Islet of Langerhans (tissue), 1 donor: ENCODE results near the gene NEFH.
"Not testable (repeated sequence)": the region's sequence is repeated elsewhere in the genome, so short reads cannot be mapped to it uniquely, and the experiment has no call there.

Experiments used
- FAIRE-seq: peaks from one replicate; lab custom pipeline; 2011; peaks lifted over from hg19 to GRCh38; lab: Jason Lieb, UNC

The NEFH gene, protein sequence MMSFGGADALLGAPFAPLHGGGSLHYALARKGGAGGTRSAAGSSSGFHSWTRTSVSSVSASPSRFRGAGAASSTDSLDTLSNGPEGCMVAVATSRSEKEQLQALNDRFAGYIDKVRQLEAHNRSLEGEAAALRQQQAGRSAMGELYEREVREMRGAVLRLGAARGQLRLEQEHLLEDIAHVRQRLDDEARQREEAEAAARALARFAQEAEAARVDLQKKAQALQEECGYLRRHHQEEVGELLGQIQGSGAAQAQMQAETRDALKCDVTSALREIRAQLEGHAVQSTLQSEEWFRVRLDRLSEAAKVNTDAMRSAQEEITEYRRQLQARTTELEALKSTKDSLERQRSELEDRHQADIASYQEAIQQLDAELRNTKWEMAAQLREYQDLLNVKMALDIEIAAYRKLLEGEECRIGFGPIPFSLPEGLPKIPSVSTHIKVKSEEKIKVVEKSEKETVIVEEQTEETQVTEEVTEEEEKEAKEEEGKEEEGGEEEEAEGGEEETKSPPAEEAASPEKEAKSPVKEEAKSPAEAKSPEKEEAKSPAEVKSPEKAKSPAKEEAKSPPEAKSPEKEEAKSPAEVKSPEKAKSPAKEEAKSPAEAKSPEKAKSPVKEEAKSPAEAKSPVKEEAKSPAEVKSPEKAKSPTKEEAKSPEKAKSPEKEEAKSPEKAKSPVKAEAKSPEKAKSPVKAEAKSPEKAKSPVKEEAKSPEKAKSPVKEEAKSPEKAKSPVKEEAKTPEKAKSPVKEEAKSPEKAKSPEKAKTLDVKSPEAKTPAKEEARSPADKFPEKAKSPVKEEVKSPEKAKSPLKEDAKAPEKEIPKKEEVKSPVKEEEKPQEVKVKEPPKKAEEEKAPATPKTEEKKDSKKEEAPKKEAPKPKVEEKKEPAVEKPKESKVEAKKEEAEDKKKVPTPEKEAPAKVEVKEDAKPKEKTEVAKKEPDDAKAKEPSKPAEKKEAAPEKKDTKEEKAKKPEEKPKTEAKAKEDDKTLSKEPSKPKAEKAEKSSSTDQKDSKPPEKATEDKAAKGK

DNA sequence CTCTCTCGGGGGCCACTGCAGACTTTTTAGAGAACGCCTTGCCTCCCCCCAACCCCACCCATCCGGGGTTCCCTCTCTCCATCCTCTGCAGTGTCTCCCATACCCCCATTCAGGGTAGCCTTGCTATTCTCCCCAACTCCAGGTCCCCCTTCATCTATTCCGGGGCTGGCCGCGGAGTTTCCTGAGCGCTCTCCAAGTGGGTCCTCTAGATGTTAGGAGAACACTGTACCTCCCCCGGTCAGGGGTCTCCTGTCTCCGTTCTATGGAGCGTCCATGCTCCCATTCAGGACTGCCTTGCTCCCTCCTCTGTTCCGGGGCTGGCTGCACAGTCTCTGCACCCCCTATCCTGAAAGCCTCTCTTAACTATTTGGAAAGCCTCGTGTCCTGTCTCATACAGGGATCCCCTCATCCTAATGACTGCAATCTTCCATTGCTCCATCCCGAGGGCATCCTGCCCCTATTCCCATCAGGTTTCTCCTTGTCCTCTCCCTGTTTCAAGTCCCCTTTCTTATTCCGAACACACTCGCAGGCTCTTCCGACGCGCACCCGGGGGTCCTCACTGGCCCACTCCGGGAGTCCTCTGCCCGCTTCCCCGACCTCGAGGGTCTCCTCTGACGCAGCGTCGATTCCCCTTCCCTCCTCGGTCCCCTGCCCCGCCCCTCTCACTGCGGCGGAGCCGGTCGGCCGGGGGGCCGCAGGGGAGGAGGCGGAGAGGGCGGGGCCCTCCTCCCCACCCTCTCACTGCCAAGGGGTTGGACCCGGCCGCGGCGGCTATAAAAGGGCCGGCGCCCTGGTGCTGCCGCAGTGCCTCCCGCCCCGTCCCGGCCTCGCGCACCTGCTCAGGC is at the start of gene NEFH:
NEFH (plus strand) TSS at position 802 of the 845 bp plus-strand sequence. CDS start 45 bp downstream, outside the sequence.
- FAIRE-seq = no peak

DNA sequence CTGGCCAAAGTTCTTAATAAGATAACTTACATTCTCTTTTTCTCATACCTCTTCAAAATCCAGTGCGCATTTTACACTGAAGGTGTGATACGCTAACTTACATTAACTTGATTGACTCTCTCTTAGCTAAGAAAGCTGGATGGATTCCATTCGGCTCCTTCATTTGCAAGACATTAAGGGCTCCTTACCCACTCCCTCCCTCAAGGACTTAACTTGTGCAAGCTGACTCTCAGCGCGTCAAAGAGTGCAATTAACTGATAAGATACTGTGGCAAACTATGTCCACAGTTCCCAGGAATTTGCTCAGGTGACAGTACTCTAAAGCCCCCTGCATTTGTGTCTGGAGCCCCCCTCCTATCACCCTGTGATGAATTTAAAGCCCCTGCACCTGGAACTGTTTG is 48.0 kb upstream of the NEFH start:
- FAIRE-seq = no peak

DNA sequence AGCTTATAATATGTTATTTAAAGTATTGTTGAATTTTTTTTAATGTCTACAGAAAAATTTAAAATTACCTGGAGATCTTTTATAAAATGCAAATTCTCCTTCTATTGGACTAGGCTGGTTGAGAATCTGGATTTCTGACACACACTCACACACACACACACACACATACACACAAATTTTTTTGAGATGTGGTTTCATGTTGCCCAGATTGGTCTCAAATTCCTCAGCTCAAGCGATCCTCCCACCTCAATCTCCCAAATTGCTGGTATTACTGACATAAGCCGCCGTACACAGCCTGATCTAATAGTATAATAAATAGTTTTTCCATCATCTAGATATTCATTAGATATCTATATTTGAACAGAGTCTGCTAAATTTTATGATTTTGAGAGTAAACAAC is 46.2 kb upstream of the NEFH start:
- no peak for FAIRE-seq

DNA sequence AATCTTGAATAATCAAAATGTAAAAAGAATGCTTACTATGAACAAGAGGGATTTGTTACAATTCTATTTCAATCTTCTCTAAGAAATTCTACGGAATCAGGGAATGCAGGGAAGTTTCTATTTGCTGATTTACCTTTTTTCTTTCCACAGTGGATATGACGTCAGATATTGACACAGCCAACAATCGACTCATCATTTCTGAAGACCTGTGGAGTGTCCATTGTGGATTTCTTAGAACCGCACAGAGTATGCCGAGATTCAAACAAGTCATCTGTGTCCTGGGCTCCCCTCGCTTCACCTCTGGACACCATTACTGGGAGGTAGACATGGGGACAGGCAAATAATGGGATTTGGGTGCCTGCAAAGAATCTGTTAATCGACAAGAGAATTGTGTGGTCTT is 45.7 kb upstream of the NEFH start:
- FAIRE-seq = no peak

DNA sequence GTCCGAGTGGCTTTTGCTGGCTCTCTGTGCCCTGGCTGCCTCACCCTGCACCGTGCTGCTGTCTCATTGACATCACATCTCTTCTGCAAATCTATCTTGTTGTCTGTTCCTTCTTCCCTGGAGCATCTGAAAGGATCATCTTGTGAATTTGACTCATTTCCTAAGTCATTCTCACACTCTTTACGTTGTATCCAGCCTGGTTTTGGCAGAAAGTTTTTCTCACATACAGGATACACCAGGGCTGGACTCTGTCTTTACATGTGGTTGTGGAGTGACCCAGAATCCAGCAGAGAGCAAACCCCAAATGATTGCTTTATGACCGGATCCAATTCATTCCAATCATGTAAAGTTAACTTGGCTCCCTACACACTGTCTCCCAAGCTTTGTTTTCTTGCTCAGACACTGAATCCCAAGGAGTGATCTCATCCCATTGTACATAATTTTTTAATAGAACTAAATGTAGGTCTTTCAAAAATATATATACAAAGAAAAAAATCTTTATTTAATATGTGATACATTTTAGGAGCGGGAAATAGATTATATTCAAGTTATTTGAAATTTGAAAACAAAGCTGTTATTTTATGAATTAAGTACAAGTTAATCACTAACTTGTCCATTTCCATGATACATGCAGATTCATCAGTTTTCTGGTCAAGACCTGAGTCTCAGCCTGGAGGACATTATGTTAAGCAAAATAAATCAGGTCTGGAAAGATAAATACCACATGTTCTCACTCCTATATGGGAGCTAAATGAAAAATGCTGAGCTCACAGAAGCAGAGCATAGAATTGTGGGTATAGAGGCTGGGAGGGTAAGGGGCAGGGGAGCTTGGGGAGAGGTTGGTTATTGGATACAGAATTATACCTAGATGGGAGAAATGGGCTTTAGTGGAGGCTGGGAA is 44.5 kb upstream of the NEFH start:
- FAIRE-seq = no peak

DNA sequence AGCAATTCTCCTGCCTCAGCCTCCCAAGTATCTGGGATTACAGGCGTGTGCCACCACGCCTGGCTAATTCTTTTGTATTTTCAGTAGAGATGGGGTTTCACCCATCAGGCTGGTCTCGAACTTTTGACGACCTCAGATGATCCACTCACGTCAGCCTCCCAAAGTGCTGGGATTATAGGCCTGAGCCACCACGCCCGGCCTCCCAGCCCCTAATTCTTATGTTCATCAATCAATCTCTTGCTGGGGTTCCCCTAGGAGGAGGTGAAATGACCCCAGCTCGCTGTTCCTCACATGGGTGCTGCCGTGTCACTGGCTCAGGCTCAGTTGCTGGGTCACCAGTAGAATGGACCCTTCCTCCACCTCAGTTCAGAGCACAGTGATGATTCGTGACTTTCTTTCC is 41.7 kb upstream of the NEFH start, which contains the start of gene RFPL1:
RFPL1 (plus strand) TSS at position 301 of the 400 bp plus-strand sequence.
- not testable (repeated sequence) for FAIRE-seq

DNA sequence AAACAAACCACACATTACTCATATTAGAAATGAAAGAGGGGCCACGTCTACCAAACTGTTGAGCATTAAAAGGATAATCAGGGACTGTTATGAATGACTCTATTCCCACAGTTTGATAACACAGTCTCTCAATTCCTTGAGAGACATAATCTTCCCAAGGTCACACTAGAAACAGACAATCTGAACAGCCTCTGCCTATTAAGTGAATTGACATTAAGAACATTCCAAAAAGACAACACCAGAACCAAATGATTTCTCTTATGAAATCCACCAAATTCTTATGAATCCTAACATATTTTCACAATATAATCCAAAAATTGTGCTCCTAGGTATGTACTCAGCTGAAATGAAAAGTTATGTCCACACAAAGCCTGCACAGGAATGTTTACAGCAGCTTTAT is 37.0 kb upstream of the NEFH start:
- no peak for FAIRE-seq

DNA sequence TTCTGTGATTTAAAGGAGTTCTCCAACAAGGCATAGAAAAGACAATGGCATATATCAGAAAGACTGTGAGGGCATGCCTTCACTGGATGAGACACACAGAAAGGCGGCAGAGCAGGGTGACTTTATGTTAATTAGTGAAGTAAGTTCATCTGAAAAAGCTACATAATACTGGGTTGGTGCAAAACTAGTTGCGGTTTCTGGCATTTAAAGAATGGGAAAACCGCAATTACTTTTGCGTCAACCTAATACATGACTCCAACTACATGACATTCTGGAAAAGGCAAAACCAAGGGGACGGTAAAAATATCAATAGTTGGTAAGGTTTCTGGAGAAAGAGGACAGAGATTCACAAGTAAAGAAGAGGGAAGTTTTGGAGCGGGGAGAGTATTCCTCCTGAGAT is 36.6 kb upstream of the NEFH start:
- FAIRE-seq = no peak

DNA sequence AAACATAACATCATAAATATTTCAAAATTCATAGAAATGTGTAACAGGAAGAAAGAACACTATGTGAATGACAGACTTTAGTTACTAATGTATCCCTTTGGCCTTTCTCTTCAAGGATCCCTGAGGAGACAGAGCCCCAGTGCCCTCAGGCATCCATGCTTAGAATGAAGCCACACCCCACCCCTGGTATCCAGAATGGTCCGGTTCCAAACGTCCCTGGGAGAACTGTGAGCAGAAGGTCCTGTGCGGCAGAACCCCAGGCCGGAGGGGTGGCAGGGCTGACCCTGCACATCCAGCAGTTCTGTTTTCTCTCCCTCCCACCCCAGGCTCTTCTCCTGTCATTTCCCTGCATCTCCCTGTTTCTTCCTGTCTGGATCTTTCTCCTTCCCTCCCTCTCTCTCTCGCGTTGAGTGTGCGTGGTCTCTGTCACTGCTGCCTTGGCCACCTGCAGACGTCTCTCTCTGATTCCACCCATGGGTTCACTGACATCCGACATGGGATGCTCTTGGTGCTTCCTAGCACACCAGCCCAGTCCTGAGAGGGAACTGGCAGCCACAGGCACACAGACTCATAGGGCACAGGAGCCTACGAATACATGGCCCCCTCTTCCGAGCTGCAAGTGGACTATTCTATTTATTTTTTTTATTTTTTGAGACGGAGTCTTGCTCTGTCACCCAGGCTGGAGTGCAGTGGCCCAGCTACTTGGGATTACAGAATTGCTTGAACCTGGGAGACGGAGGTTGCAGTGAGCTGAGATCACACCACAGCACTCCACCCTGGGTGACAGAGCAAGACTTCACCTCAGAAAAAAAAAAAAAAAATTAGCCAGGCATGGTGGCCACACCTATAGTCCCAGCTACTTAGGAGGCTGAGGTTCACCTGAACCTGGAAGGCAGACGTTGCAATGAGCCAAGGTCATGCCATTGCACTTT is 35.9 kb upstream of the NEFH start:
- no peak for FAIRE-seq

DNA sequence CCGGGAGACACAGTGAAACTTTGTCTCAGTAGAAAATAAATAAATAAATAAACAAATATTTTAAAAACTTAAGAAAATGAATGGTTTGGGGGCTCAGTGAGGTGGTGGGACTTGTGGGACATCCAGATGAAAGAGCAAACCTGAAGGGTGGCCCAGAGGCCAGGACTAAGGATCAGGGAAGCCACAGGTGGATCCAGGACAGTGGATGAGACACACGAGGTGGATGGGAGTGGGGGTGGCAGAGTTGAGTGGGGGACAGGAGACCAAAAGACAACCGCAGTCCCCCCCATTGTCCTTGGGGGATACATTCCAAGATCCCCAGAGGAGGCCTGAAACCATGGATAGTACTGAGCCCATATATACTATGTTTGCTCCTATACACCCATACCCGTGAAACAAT is 34.5 kb upstream of the NEFH start:
- no peak for FAIRE-seq

DNA sequence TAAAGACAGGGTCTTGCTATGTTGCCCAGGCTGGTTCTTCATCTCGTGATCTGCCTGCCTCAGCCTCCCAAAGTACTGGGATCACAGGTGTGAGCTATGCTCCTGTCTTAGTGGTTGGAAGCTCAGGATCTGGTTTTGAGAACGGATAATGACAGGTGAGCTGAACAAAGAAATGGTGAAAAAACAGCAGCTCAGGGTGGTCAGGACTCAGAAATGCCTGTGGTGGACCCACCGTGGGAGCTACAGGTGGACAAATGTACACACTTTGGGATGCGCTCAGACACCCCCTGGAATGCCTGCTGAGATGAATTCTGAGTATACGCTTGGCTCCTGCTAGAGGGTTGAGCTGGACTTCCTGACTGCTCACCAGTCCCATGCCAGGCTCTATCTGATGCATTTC is 32.1 kb upstream of the NEFH start:
- no peak for FAIRE-seq

DNA sequence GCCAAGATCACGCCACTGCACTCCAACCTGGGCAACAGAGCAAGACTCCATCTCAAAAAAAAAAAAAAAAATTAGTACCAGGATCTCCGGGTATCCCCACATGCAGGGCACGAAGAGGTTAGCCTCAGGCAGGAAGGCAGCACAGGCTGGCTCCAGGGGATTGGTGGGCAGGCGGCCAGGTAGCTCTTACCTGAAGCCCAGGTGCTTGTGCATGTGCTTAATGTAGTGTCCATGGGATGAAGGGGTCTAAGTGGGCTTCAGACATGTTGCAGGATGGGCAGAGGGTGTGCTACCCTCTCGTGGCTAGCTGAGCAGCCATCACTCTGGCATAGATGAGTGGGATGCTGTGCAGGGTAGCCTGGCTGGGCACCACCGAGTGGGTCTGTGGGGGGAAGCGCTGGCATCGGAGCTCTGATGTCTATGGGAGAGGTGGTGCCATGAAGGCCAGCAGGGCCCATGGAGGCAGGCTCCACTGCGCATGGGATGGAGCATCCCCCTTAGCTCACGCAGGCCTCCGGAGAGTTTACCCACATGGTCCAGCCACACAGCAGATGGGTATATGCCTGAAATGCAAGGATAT is 30.6 kb upstream of the NEFH start:
- no peak for FAIRE-seq

DNA sequence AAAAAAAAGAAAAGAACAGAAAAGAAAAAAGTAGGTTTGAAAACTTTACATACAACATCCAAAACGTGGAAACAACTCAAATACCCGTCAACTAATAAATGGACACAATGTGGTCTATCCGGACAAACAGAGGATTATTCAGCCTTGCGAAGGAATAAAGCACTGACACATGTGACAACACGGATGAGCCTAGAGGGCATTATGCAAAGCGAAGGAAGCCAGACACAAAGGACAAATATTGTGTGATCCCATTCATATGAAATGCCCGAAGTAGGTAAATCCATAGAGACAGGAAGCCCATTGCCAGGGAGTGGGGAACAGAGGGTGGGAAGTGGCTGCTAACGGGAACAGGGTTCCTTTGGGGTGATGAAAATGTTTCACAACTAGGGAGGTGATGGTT is 29.8 kb upstream of the NEFH start:
- no peak for FAIRE-seq

DNA sequence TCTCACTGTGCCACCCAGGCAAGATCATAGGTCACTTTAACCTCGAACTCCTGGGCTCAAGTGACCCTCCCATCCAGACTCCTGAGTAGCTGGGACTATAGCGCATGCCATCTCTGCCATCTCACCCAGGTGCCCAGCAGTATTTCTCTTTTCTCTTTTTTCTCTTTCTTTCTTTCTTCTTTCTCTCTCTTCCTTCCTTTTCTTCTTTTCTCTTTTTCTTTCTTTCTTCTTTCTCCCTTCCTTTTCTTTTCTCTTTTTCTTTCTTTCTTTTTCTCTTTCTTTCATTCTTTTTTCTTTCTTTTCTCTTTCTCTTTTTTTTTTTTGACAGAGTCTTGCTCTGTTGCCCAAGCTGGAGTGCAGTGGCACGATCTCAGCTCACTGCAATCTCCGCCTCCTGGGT is 28.2 kb upstream of the NEFH start:
- FAIRE-seq = no peak

DNA sequence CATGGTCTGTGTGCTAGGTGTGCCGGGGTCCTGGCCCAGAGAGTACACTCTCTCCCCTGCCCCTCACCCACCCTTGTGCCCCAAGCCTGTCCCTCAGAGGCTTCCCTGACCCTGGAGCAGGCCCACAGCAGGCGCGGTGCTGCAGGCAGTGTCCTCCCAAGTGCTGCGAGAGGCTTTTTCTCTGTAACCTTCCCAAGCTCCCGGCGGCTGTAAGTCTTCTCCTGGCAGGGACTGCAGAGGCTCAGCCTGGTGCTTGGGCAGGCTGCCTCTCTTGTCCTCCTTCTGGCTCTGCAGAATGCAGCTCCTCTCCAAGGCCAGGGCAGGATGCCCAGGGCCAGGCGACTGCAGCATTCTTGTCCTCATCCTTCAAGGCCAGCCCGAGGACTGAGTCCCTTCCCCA is 25.7 kb upstream of the NEFH start:
- no peak for FAIRE-seq

DNA sequence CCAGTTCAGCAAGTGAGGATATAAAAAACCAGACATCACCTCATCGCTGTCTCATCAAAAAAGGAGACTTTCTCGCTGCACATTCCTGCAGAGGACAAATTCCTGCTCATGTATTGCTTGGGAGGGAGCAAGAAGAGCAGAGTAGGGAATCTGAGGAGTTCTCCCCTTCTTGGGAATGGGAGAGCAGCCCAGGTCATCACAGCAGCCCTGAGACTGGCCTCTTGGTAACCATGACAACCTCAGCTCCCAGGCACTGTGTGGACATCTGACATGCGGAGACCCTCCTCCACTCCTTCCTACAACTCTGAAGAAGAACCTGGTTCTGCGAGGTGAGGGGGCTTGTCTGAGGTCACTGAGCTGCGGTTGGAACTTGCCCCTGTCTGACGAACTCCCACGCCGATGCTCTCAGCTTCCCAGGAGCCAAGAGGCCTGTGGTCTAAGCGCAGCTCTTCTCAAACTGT is 23.8 kb upstream of the NEFH start:
- FAIRE-seq = no peak

DNA sequence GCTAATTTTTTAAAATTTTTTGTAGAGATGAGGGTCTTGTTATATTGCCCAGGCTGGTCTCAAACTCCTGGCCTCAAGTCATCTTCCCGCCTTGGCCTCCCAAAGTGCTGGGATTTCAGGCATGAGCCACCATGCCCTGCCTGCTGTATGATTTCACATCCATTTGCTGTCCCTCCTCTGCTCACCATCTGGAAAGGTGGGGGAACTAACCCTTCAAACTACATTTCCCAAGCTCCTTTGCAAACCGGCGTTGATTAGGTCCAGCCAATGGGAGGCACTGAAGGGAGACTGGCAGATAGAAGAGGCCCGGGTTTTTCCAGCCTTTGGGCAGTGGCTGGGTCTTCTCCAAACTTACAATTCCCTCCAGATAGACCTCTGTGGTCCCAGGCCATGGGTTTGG is 22.3 kb upstream of the NEFH start:
- FAIRE-seq = no peak

DNA sequence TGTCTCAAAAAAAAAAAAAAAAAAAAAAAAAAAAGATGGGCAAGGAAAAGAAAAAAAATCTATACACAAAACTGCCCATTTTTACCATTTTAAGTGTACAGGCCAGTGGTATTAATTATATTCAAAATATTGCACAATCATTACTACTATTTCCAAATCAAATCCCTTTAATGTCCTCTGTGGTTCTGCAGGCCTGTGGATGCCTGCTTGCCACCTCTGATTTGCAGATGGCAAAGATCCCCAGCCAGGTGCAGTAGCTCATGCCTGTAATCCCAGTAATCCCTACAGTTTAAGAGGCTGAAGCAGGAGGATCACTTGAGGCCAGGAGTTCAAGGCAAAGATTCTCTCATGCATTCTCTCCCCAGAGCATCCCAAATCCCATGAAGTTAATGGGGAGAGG is 21.5 kb upstream of the NEFH start:
- FAIRE-seq = no peak

DNA sequence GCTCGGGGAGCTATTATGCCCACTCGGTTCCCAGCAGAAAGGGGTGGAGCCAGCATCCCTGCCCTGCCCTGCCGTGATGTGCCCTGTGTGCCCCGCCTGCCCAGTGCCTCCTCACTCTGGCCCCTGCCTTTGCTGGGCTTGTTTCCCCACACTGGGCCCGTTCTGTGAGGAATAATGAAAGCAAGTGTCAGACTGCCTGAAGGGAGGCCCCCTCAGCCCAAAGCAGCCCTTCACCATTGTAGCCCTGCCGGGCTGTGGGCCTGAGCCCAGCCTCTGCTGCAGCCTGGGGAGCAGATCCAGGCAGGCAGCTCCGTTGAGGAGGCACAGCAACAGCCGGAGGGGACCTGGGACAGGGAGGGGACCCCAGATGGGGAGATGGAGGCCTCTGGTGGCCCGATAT is 20.2 kb upstream of the NEFH start:
- FAIRE-seq = no peak

DNA sequence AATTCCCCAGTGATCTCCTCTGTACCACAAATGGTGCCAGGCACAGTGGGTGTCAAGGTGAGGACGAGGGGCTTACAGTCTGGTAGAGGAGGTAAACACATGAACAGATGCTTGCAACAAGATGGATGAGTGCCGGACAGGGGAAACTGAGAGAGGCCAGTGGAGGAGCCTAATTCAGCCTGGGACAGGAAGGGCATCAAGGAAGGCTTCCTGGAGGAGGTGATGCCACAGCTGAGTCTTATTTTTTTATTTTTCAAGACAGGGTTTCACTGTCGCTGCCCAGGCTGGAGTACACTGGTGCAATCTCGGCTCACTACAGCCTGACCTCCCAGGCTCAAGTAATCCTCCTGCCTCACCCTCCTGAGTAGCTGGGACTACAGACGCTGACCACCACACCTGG is 18.8 kb upstream of the NEFH start:
- FAIRE-seq = no peak
